ENCODE measurements around the gene IGF2R. TPM values are rescaled to one million over a fixed set of nuclear protein-coding genes. Genes with fewer than 3 reads are reported as not detected.

Gene IGF2R
- total RNA-seq, 1 experiment from 2014 or later, result 35.9 TPM

- Histone ChIP-seq H3K27me3 (no peaks in the 10 kb centered on the region), H3K36me3 (peaks cover 24% of the 10 kb centered on the region)
Observed at GRCh38 chr6:160040055-160040454, 71.2 kb downstream of the IGF2R start.

GRCh38 chr6:160040527-160041264 is 71.8 kb downstream of the IGF2R start:
- Histone ChIP-seq H3K36me3 (peaks cover 30% of the 10 kb centered on the region), H3K27me3 (no peaks in the 10 kb centered on the region)

More at GRCh38 chr6:160040055-160040454, 71.2 kb downstream of the IGF2R start:
- no peak overlapping the region for H3K4me3 ChIP-seq
- H3K9me3 ChIP-seq, result no peaks in the 10 kb centered on the region
- no peak for DNase-seq

GRCh38 chr6:160041608-160042007 is 72.7 kb downstream of the IGF2R start:
- no peaks in the 10 kb centered on the region for H3K9me3 ChIP-seq

More at GRCh38 chr6:160040527-160041264, 71.8 kb downstream of the IGF2R start:
- H3K4me3 ChIP-seq, result no peak overlapping the region
- no peak for DNase-seq
- no peaks in the 10 kb centered on the region for H3K9me3 ChIP-seq

GRCh38 chr6:160042014-160042773 is 73.3 kb downstream of the IGF2R start:
- Histone ChIP-seq H3K36me3 (peaks cover 44% of the 10 kb centered on the region), H3K4me3 (no peak overlapping the region)
- DNase-seq, result peak; percentile 61

More at GRCh38 chr6:160041608-160042007, 72.7 kb downstream of the IGF2R start:
- DNase-seq, result peak; percentile 87
- Histone ChIP-seq H3K36me3 (peaks cover 38% of the 10 kb centered on the region), H3K4me3 (no peak overlapping the region), H3K27me3 (no peaks in the 10 kb centered on the region)

GRCh38 chr6:160042788-160043301 is 74.0 kb downstream of the IGF2R start:
- peak; percentile 55 for DNase-seq
- no peak overlapping the region; the same call in 1 of the 2 replicates for H3K4me3 ChIP-seq
- no peaks in the 10 kb centered on the region for H3K9me3 ChIP-seq
- H3K27me3 ChIP-seq, result no peaks in the 10 kb centered on the region
- peaks cover 50% of the 10 kb centered on the region for H3K36me3 ChIP-seq

More at GRCh38 chr6:160042014-160042773, 73.3 kb downstream of the IGF2R start:
- H3K27me3 ChIP-seq, result no peaks in the 10 kb centered on the region
- no peaks in the 10 kb centered on the region for H3K9me3 ChIP-seq

- Histone ChIP-seq H3K36me3 (peaks cover 60% of the 10 kb centered on the region), H3K9me3 (no peaks in the 10 kb centered on the region), H3K4me3 (no peak overlapping the region), H3K27me3 (no peaks in the 10 kb centered on the region)
- no peak for DNase-seq
Observed at GRCh38 chr6:160043784-160044183, 74.9 kb downstream of the IGF2R start.

GRCh38 chr6:160044687-160045086 is 75.8 kb downstream of the IGF2R start:
- Histone ChIP-seq H3K36me3 (peaks cover 65% of the 10 kb centered on the region), H3K4me3 (no peak overlapping the region)

GRCh38 chr6:160048471-160048870 is 79.6 kb downstream of the IGF2R start:
- Histone ChIP-seq H3K4me3 (no peak overlapping the region), H3K27me3 (no peaks in the 10 kb centered on the region), H3K9me3 (no peaks in the 10 kb centered on the region), H3K36me3 (peaks cover 80% of the 10 kb centered on the region)
- no peak for DNase-seq

More at GRCh38 chr6:160044687-160045086, 75.8 kb downstream of the IGF2R start:
- no peak for DNase-seq
- Histone ChIP-seq H3K27me3 (no peaks in the 10 kb centered on the region), H3K9me3 (no peaks in the 10 kb centered on the region)

GRCh38 chr6:160049346-160049745 is 80.5 kb downstream of the IGF2R start:
- H3K27me3 ChIP-seq, result no peaks in the 10 kb centered on the region
- no peaks in the 10 kb centered on the region for H3K9me3 ChIP-seq
- H3K36me3 ChIP-seq, result peaks cover 75% of the 10 kb centered on the region
- DNase-seq, result no peak
- H3K4me3 ChIP-seq, result no peak overlapping the region

- Histone ChIP-seq H3K27me3 (no peaks in the 10 kb centered on the region), H3K4me3 (no peak overlapping the region), H3K36me3 (peaks cover 69% of the 10 kb centered on the region), H3K9me3 (no peaks in the 10 kb centered on the region)
- no peak for DNase-seq
Observed at GRCh38 chr6:160050022-160050421, 81.1 kb downstream of the IGF2R start.

GRCh38 chr6:160051390-160051789 is 82.5 kb downstream of the IGF2R start:
- no peaks in the 10 kb centered on the region for H3K27me3 ChIP-seq
- DNase-seq, result no peak
- H3K9me3 ChIP-seq, result no peaks in the 10 kb centered on the region
- H3K4me3 ChIP-seq, result no peak overlapping the region
- peaks cover 59% of the 10 kb centered on the region for H3K36me3 ChIP-seq

- H3K27me3 ChIP-seq, result no peaks in the 10 kb centered on the region
- DNase-seq, result no peak
- no peaks in the 10 kb centered on the region for H3K9me3 ChIP-seq
- H3K4me3 ChIP-seq, result no peak overlapping the region
- H3K36me3 ChIP-seq, result peaks cover 44% of the 10 kb centered on the region
Observed at GRCh38 chr6:160054271-160054670, 85.4 kb downstream of the IGF2R start.

- no peaks in the 10 kb centered on the region for H3K27me3 ChIP-seq
Observed at GRCh38 chr6:160054913-160055312, 86.0 kb downstream of the IGF2R start.

GRCh38 chr6:160055378-160055777 is 86.5 kb downstream of the IGF2R start:
- peaks cover 38% of the 10 kb centered on the region for H3K36me3 ChIP-seq

More at GRCh38 chr6:160054913-160055312, 86.0 kb downstream of the IGF2R start:
- no peak for DNase-seq
- H3K4me3 ChIP-seq, result no peak overlapping the region
- H3K36me3 ChIP-seq, result peaks cover 41% of the 10 kb centered on the region
- no peaks in the 10 kb centered on the region for H3K9me3 ChIP-seq

GRCh38 chr6:160055813-160056212 is 86.9 kb downstream of the IGF2R start:
- peaks cover 34% of the 10 kb centered on the region for H3K36me3 ChIP-seq
- no peaks in the 10 kb centered on the region for H3K27me3 ChIP-seq
- DNase-seq, result no peak
- no peak overlapping the region for H3K4me3 ChIP-seq
- no peaks in the 10 kb centered on the region for H3K9me3 ChIP-seq

More at GRCh38 chr6:160055378-160055777, 86.5 kb downstream of the IGF2R start:
- H3K27me3 ChIP-seq, result no peaks in the 10 kb centered on the region
- no peak overlapping the region for H3K4me3 ChIP-seq
- no peaks in the 10 kb centered on the region for H3K9me3 ChIP-seq
- no peak for DNase-seq

GRCh38 chr6:160057080-160057479 is 88.2 kb downstream of the IGF2R start:
- Histone ChIP-seq H3K36me3 (peaks cover 25% of the 10 kb centered on the region), H3K9me3 (no peaks in the 10 kb centered on the region), H3K4me3 (no peak overlapping the region), H3K27me3 (no peaks in the 10 kb centered on the region)
- DNase-seq, result no peak

GRCh38 chr6:160058603-160059215 is 89.8 kb downstream of the IGF2R start:
- no peak for DNase-seq
- H3K27me3 ChIP-seq, result no peaks in the 10 kb centered on the region
- peaks cover 18% of the 10 kb centered on the region for H3K36me3 ChIP-seq
- H3K4me3 ChIP-seq, result no peak overlapping the region
- H3K9me3 ChIP-seq, result no peaks in the 10 kb centered on the region
